GM23248 (cell line): ENCODE data around the gene COL16A1. TPM values are rescaled to one million over a fixed set of nuclear protein-coding genes. Genes with fewer than 3 reads are reported as not detected.

ENCODE experiments used
- DNase-seq: peaks from one replicate; pipeline ENCODE4 v3.0.0-alpha.2; 2015
- H2AFZ ChIP-seq: fragments of 200-600 bp; sonication (generic); 2 replicates; pipeline ENCODE4 v1.6.1; 2016; ENCODE audit warnings: antibody characterized with exemption
- H3F3A ChIP-seq: fragments of 200-600 bp; sonication (generic); 2 replicates; pipeline ENCODE4 v1.6.1; 2016; ENCODE audit warnings: mild to moderate bottlenecking, antibody characterized with exemption, mixed run types; ENCODE audit not compliant: insufficient read depth
- H3K27ac ChIP-seq: fragments of 200-600 bp; sonication (generic); 2 replicates; pipeline ENCODE4 v1.5.1; 2016; ENCODE audit warnings: mild to moderate bottlenecking
- H3K27me3 ChIP-seq: fragments of 200-600 bp; sonication (generic); replicated peaks from 2 replicates; pipeline ENCODE4 v1.6.1; 2016; ENCODE audit warnings: mild to moderate bottlenecking; ENCODE audit not compliant: insufficient read depth
- H3K36me3 ChIP-seq: fragments of 200-600 bp; sonication (generic); 2 replicates; pipeline ENCODE4 v1.6.1; 2016; ENCODE audit warnings: low read depth, mild to moderate bottlenecking
- H3K4me1 ChIP-seq: fragments of 200-600 bp; sonication (generic); 2 replicates; pipeline ENCODE4 v1.6.1; 2016; ENCODE audit warnings: mild to moderate bottlenecking; ENCODE audit not compliant: insufficient read depth
- H3K4me2 ChIP-seq: fragments of 200-600 bp; sonication (generic); one replicate; pipeline ENCODE4 v1.6.1; 2016; ENCODE audit warnings: mild to moderate bottlenecking; ENCODE audit not compliant: unreplicated experiment
- H3K4me3 ChIP-seq: fragments of 200-600 bp; sonication (generic); 2 replicates; pipeline ENCODE4 v1.5.1; 2016; ENCODE audit warnings: mild to moderate bottlenecking
- H3K79me2 ChIP-seq: fragments of 200-600 bp; sonication (generic); 2 replicates; pipeline ENCODE4 v1.6.1; 2016; ENCODE audit warnings: mild to moderate bottlenecking; ENCODE audit not compliant: insufficient read depth
- H3K9ac ChIP-seq: fragments of 200-600 bp; sonication (generic); 2 replicates; pipeline ENCODE4 v1.6.1; 2016; ENCODE audit warnings: mild to moderate bottlenecking
- H3K9me2 ChIP-seq: fragments of 200-600 bp; sonication (generic); 2 replicates; pipeline ENCODE4 v1.6.1; 2016; ENCODE audit warnings: mixed run types, mild to moderate bottlenecking, moderate library complexity; ENCODE audit not compliant: insufficient read depth
- H3K9me3 ChIP-seq: fragments of 200-600 bp; sonication (generic); one replicate; pipeline ENCODE4 v1.6.1; 2017; ENCODE audit warnings: low read depth
- H4K20me1 ChIP-seq: fragments of 200-600 bp; sonication (generic); 2 replicates; pipeline ENCODE4 v1.6.0; 2016; ENCODE audit not compliant: insufficient read depth
- EZH2 ChIP-seq: fragments of 200-600 bp; sonication (generic); IDR thresholded peaks from 2 replicates; pipeline ENCODE4 v1.6.1; 2018; ENCODE audit warnings: antibody characterized with exemption, mild to moderate bottlenecking; ENCODE audit not compliant: insufficient read depth, poor library complexity, severe bottlenecking
- EZH2phosphoT487 ChIP-seq: fragments of 200-600 bp; sonication (generic); IDR thresholded peaks from 2 replicates; pipeline ENCODE4 v1.6.1; 2018; ENCODE audit warnings: antibody characterized with exemption, moderate library complexity, mild to moderate bottlenecking, low read depth; ENCODE audit not compliant: insufficient read depth
- whole genome bisulfite sequencing, 2 experiments: methylation state at CpG; one replicate each; pipeline ENCODE4 v1.1.6; 2015 to 2017; ENCODE audit warnings: low lambda C conversion rate in 2 of 2, low coverage in 1 of 2; ENCODE audit errors: missing lambda C conversion rate in 2 of 2; 5-methylcytosine and 5-hydroxymethylcytosine counted together
- in situ Hi-C: fragments of 300-500 bp; cut with MboI; formaldehyde crosslinking; loops from 2 replicates; pipeline ENCODE4 v1.15.0; 2020
- polyA plus RNA-seq: library from polyadenylated mRNA; unstranded; fragments of >200 nt; fragmentation: Nextera tagmentation; extraction: Ambion mirVana; gene quantifications from 2 replicates; pipeline ENCODE4 v1.2.1, GENCODE V29; 2016
- total RNA-seq: library from RNA; depleted of rRNA; stranded (reverse); fragments of >200 nt; shearing (Covaris generic); gene quantifications from 2 replicates; pipeline ENCODE4 v1.2.3, GENCODE V29; 2014

Gene COL16A1
- total and polyA plus RNA-seq, 2 experiments from 2014 or later, result 67.3 to 247 TPM

GRCh38 chr1:31718327-31718897 lies 14.6 kb upstream of the COL16A1 start:
- H3K4me2 ChIP-seq, result no peak overlapping the region
- DNase-seq, result no peak
- no peaks in the 10 kb centered on the region for H4K20me1 ChIP-seq
- H3K4me3 ChIP-seq, result no peak overlapping the region
- peaks cover 25% of the 10 kb centered on the region for H3K4me1 ChIP-seq
- H3K9me2 ChIP-seq, result no peaks in the 10 kb centered on the region
- H3F3A ChIP-seq, result peaks cover 8% of the 10 kb centered on the region
- in situ Hi-C loops, result no loop called here
- H2AFZ ChIP-seq, result no peak overlapping the region
- TF ChIP-seq EZH2 (no peak), EZH2phosphoT487 (no peak)
- H3K27me3 ChIP-seq, result no peaks in the 10 kb centered on the region
- no peak overlapping the region for H3K27ac ChIP-seq
- no peaks in the 10 kb centered on the region for H3K79me2 ChIP-seq
- H3K9ac ChIP-seq, result no peak overlapping the region
- H3K36me3 ChIP-seq, result no peaks in the 10 kb centered on the region
- H3K9me3 ChIP-seq, result no peaks in the 10 kb centered on the region
- WGBS, 2 experiments, result 54 to 62% methylated on average over 4 of the region's 4 CpGs

- no peaks in the 10 kb centered on the region for H3K79me2 ChIP-seq
- no peak overlapping the region for H3K9ac ChIP-seq
- 61 to 63% methylated on average over 6 of the region's 6 CpGs for WGBS, 2 experiments
- no peak overlapping the region for H3K27ac ChIP-seq
- in situ Hi-C loops, result no loop called here
- no peaks in the 10 kb centered on the region for H3K36me3 ChIP-seq
- no peak overlapping the region for H3K4me3 ChIP-seq
- no peaks in the 10 kb centered on the region for H3K9me3 ChIP-seq
- DNase-seq, result peak; percentile 67
- TF ChIP-seq EZH2 (no peak), EZH2phosphoT487 (no peak)
- H3F3A ChIP-seq, result peaks cover 16% of the 10 kb centered on the region
- H3K4me2 ChIP-seq, result no peak overlapping the region
- H3K9me2 ChIP-seq, result no peaks in the 10 kb centered on the region
- no peaks in the 10 kb centered on the region for H3K27me3 ChIP-seq
- no peaks in the 10 kb centered on the region for H4K20me1 ChIP-seq
- H3K4me1 ChIP-seq, result peaks cover 35% of the 10 kb centered on the region
- no peak overlapping the region for H2AFZ ChIP-seq
Observed at GRCh38 chr1:31717341-31717740, 13.5 kb upstream of the COL16A1 start.

GRCh38 chr1:31715873-31716220 lies 12.0 kb upstream of the COL16A1 start:
- H3K4me2 ChIP-seq, result peak overlapping the region; percentile 75
- peak overlapping the region; percentile 56 for H3K4me3 ChIP-seq
- H4K20me1 ChIP-seq, result no peaks in the 10 kb centered on the region
- in situ Hi-C loops, result no loop called here
- no peak for DNase-seq
- H3K27me3 ChIP-seq, result no peaks in the 10 kb centered on the region
- no peaks in the 10 kb centered on the region for H3K9me3 ChIP-seq
- no peaks in the 10 kb centered on the region for H3K36me3 ChIP-seq
- H3K4me1 ChIP-seq, result peaks cover 45% of the 10 kb centered on the region
- H3F3A ChIP-seq, result peaks cover 28% of the 10 kb centered on the region
- no peaks in the 10 kb centered on the region for H3K79me2 ChIP-seq
- H2AFZ ChIP-seq, result peak overlapping the region; percentile 85
- TF ChIP-seq EZH2phosphoT487, result no peak
- H3K9me2 ChIP-seq, result no peaks in the 10 kb centered on the region
- 0 to 3% methylated on average over 6 to 7 of the region's 7 CpGs for WGBS, 2 experiments
- no peak overlapping the region for H3K27ac ChIP-seq
- H3K9ac ChIP-seq, result peak overlapping the region; percentile 81; the same call in 1 of the 2 replicates

GRCh38 chr1:31715087-31715872 lies 11.5 kb upstream of the COL16A1 start:
- no peak for TF ChIP-seq EZH2
- no peak for TF ChIP-seq EZH2phosphoT487
- H3K4me2 ChIP-seq, result peak overlapping the region; percentile 75
- peak overlapping the region; percentile 56 for H3K4me3 ChIP-seq
- H3K9me3 ChIP-seq, result no peaks in the 10 kb centered on the region
- no peaks in the 10 kb centered on the region for H3K27me3 ChIP-seq
- H3K27ac ChIP-seq, result peak overlapping the region; percentile 93
- WGBS, 2 experiments, result 1 to 2% methylated on average over 37 to 44 of the region's 44 CpGs
- in situ Hi-C loops, result no loop called here
- no peaks in the 10 kb centered on the region for H3K36me3 ChIP-seq
- peak overlapping the region; percentile 85 for H2AFZ ChIP-seq
- H3K4me1 ChIP-seq, result peaks cover 45% of the 10 kb centered on the region
- peaks cover 28% of the 10 kb centered on the region for H3F3A ChIP-seq
- H3K9ac ChIP-seq, result peak overlapping the region; percentile 81
- no peaks in the 10 kb centered on the region for H3K79me2 ChIP-seq
- H3K9me2 ChIP-seq, result no peaks in the 10 kb centered on the region
- H4K20me1 ChIP-seq, result no peaks in the 10 kb centered on the region
- peak; percentile 94 for DNase-seq
